ENCODE results near the gene DCN.

- TF ChIP-seq, protein P1, sequence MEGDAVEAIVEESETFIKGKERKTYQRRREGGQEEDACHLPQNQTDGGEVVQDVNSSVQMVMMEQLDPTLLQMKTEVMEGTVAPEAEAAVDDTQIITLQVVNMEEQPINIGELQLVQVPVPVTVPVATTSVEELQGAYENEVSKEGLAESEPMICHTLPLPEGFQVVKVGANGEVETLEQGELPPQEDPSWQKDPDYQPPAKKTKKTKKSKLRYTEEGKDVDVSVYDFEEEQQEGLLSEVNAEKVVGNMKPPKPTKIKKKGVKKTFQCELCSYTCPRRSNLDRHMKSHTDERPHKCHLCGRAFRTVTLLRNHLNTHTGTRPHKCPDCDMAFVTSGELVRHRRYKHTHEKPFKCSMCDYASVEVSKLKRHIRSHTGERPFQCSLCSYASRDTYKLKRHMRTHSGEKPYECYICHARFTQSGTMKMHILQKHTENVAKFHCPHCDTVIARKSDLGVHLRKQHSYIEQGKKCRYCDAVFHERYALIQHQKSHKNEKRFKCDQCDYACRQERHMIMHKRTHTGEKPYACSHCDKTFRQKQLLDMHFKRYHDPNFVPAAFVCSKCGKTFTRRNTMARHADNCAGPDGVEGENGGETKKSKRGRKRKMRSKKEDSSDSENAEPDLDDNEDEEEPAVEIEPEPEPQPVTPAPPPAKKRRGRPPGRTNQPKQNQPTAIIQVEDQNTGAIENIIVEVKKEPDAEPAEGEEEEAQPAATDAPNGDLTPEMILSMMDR (IDR thresholded peaks at IDR 0.05; ENCODE audit: extremely low read depth in 1 of 2, insufficient read depth in 1 of 2, low read depth in 1 of 2, low read length in 2 of 2): no peak
- TF ChIP-seq EZH2 (IDR thresholded peaks at IDR 0.05; ENCODE audit: borderline replicate concordance, low read depth, low read length, severe bottlenecking) (no peak), FOS (IDR thresholded peaks at IDR 0.05; ENCODE audit: borderline replicate concordance, insufficient read depth, low read length) (no peak), POLR2A (IDR thresholded peaks at IDR 0.05; ENCODE audit: low read depth, low read length) (no peak), JUN (IDR thresholded peaks at IDR 0.05; ENCODE audit: borderline replicate concordance, insufficient read depth, insufficient read length, low read depth) (no peak), POLR2AphosphoS5 (IDR thresholded peaks at IDR 0.05; ENCODE audit: insufficient read depth, low read depth, low read length) (no peak)
- TF ChIP-seq, protein P2, sequence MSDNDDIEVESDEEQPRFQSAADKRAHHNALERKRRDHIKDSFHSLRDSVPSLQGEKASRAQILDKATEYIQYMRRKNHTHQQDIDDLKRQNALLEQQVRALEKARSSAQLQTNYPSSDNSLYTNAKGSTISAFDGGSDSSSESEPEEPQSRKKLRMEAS (IDR thresholded peaks at IDR 0.05; ENCODE audit: insufficient read depth, insufficient read length): no peak
These were observed at the start of gene DCN for GRCh38 chr12:91182636-91183455.
